ENCODE measurements around the gene CXCR4.

DNA sequence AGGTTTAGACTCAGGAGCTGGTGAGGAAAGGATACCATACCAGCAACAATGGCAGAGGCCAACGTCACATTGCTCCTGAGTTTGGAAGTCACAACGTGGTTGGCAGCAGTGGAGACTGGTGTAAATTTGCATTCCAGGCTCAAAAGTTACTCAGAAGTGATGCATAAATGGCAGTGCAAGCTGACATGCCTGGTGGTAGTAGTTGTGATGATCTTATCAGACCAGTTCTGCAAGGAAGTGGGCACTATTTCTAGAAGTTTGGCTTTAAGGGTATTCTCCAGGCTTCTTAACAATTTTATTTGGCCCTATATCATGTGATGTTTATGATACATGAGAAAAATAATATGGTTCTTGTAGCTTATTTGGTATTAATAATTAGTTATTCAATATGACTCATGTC, 37.8 kb downstream of the CXCR4 start:
- TF ChIP-seq, protein P1, sequence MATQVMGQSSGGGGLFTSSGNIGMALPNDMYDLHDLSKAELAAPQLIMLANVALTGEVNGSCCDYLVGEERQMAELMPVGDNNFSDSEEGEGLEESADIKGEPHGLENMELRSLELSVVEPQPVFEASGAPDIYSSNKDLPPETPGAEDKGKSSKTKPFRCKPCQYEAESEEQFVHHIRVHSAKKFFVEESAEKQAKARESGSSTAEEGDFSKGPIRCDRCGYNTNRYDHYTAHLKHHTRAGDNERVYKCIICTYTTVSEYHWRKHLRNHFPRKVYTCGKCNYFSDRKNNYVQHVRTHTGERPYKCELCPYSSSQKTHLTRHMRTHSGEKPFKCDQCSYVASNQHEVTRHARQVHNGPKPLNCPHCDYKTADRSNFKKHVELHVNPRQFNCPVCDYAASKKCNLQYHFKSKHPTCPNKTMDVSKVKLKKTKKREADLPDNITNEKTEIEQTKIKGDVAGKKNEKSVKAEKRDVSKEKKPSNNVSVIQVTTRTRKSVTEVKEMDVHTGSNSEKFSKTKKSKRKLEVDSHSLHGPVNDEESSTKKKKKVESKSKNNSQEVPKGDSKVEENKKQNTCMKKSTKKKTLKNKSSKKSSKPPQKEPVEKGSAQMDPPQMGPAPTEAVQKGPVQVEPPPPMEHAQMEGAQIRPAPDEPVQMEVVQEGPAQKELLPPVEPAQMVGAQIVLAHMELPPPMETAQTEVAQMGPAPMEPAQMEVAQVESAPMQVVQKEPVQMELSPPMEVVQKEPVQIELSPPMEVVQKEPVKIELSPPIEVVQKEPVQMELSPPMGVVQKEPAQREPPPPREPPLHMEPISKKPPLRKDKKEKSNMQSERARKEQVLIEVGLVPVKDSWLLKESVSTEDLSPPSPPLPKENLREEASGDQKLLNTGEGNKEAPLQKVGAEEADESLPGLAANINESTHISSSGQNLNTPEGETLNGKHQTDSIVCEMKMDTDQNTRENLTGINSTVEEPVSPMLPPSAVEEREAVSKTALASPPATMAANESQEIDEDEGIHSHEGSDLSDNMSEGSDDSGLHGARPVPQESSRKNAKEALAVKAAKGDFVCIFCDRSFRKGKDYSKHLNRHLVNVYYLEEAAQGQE (IDR thresholded peaks at IDR 0.05; ENCODE audit: borderline replicate concordance): no peak
- TF ChIP-seq, protein P2, sequence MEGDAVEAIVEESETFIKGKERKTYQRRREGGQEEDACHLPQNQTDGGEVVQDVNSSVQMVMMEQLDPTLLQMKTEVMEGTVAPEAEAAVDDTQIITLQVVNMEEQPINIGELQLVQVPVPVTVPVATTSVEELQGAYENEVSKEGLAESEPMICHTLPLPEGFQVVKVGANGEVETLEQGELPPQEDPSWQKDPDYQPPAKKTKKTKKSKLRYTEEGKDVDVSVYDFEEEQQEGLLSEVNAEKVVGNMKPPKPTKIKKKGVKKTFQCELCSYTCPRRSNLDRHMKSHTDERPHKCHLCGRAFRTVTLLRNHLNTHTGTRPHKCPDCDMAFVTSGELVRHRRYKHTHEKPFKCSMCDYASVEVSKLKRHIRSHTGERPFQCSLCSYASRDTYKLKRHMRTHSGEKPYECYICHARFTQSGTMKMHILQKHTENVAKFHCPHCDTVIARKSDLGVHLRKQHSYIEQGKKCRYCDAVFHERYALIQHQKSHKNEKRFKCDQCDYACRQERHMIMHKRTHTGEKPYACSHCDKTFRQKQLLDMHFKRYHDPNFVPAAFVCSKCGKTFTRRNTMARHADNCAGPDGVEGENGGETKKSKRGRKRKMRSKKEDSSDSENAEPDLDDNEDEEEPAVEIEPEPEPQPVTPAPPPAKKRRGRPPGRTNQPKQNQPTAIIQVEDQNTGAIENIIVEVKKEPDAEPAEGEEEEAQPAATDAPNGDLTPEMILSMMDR (IDR thresholded peaks at IDR 0.05; ENCODE audit: poor library complexity, severe bottlenecking): no peak
- no peak for TF ChIP-seq SMC3 (conservative IDR thresholded peaks at IDR 0.05; ENCODE audit: poor library complexity)
